ENCODE data around the gene TRDMT1.

Gene TRDMT1

GRCh38 chr10:17241611-17242333 lies 40.3 kb upstream of the TRDMT1 start:
- H3K4me3 ChIP-seq (ENCODE audit: low read depth, low read length), result no peak overlapping the region
- TF ChIP-seq CTCF (IDR thresholded peaks at IDR 0.05; ENCODE audit: low read depth, low read length), result no peak

- TF ChIP-seq CTCF (IDR thresholded peaks at IDR 0.05; ENCODE audit: low read depth, low read length), result no peak
- no peak overlapping the region for H3K4me3 ChIP-seq (ENCODE audit: low read depth, low read length)
Measured at GRCh38 chr10:17240616-17241015, 39.1 kb upstream of the TRDMT1 start.

- no peak overlapping the region for H3K4me3 ChIP-seq (ENCODE audit: low read depth, low read length)
- no peak for TF ChIP-seq CTCF (IDR thresholded peaks at IDR 0.05; ENCODE audit: low read depth, low read length)
Measured at GRCh38 chr10:17240096-17240495, 38.6 kb upstream of the TRDMT1 start.

GRCh38 chr10:17239345-17240085 lies 38.0 kb upstream of the TRDMT1 start:
- no peak for TF ChIP-seq CTCF (IDR thresholded peaks at IDR 0.05; ENCODE audit: low read depth, low read length)
- no peak overlapping the region for H3K4me3 ChIP-seq (ENCODE audit: low read depth, low read length)

- H3K4me3 ChIP-seq (ENCODE audit: low read depth, low read length), result no peak overlapping the region
- TF ChIP-seq CTCF (IDR thresholded peaks at IDR 0.05; ENCODE audit: low read depth, low read length), result no peak
Measured at GRCh38 chr10:17238445-17239291, 37.2 kb upstream of the TRDMT1 start.

GRCh38 chr10:17237915-17238444 lies 36.5 kb upstream of the TRDMT1 start:
- no peak overlapping the region for H3K4me3 ChIP-seq (ENCODE audit: low read depth, low read length)
- TF ChIP-seq CTCF (IDR thresholded peaks at IDR 0.05; ENCODE audit: low read depth, low read length), result no peak

Measured in WI38 (cell line).